Measurements from ENCODE around the gene FGFRL1.

FGFRL1 gene

GRCh38 chr4:986879-987623, 24.4 kb upstream of the FGFRL1 start, which contains the start of gene IDUA:
Gene IDUA, plus strand, starts transcription at chr4:987044. Its CDS starts 41 bp downstream, at chr4:987085.
- peak; percentile 44 to 72 for DNase-seq (ENCODE audit: low read depth in 2 of 2)
- TF ChIP-seq, protein P1, sequence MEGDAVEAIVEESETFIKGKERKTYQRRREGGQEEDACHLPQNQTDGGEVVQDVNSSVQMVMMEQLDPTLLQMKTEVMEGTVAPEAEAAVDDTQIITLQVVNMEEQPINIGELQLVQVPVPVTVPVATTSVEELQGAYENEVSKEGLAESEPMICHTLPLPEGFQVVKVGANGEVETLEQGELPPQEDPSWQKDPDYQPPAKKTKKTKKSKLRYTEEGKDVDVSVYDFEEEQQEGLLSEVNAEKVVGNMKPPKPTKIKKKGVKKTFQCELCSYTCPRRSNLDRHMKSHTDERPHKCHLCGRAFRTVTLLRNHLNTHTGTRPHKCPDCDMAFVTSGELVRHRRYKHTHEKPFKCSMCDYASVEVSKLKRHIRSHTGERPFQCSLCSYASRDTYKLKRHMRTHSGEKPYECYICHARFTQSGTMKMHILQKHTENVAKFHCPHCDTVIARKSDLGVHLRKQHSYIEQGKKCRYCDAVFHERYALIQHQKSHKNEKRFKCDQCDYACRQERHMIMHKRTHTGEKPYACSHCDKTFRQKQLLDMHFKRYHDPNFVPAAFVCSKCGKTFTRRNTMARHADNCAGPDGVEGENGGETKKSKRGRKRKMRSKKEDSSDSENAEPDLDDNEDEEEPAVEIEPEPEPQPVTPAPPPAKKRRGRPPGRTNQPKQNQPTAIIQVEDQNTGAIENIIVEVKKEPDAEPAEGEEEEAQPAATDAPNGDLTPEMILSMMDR (IDR thresholded peaks at IDR 0.05; ENCODE audit: low read depth, low read length) = peak; percentile 28
- peak within 1 kb of the TSS; percentile 63 to 66 for H3K4me3 ChIP-seq (replicated peaks in 1 of 2; ENCODE audit: low read depth in 2 of 2, low read length in 2 of 2)

- TF ChIP-seq, protein P1 (IDR thresholded peaks at IDR 0.05; ENCODE audit: low read depth, low read length) = no peak
- H3K4me3 ChIP-seq (replicated peaks in 1 of 2; ENCODE audit: low read depth in 2 of 2, low read length in 2 of 2) = peak overlapping the region; percentile 63 to 66
- peak; percentile 42 to 61 for DNase-seq (ENCODE audit: low read depth in 2 of 2)
These were observed 23.6 kb upstream of the FGFRL1 start for GRCh38 chr4:987624-988513.

DNA sequence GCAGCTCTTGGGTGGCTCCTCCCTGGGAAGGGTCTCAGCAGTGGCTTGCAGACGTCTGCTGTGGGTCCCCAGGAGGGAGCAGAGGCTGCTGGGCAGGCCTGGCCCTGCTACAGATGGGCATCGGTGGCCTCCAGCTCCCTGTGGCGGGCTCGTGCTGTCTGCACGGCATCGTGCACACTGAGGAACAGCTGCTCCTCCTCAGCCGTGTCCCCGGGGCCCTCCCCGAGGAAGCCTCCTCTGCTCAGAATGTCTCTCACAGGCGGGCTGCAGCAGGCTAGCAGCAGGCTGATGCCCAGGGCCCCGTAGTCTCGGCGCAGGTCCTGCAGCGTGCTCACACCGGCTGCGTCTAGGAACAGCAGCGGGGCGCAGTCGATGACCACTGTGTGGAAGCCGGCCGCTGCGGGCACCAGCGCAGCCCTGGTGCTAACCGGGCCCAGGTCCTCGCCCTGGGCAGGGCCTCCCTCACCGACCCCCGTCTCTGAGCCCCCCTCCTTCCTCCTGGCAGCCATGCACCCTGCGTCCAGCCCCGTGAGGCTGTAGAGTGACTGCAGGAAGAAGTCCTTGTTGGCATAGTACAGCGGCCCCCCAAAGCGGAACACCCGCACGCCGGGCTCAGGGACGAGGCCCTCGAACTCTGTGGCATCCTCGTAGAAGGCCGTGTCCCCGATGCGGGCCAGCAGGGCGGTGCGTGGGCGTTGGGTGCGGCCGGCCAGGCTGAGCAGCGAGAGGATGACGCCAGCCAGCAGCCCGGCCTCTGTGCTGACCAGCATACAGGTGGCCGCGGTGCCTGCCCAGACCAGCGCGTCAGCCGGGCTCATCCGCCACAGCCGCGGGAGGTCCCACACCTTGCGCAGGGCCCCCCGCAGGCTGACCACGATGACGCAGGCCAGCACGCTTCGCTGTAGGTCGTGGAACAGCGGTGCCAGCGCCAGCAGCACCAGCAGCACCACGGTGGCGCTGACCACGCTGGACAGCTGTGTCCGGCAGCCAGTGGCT, 22.4 kb upstream of the FGFRL1 start:
- TF ChIP-seq, protein P1 (IDR thresholded peaks at IDR 0.05; ENCODE audit: low read depth, low read length) = no peak
- H3K4me3 ChIP-seq (replicated peaks in 1 of 2; ENCODE audit: low read depth in 2 of 2, low read length in 2 of 2) = no peak overlapping the region
- DNase-seq (ENCODE audit: low read depth in 2 of 2) = no peak

GRCh38 chr4:989722-990471, 21.5 kb upstream of the FGFRL1 start:
- DNase-seq (ENCODE audit: low read depth in 2 of 2) = no peak
- TF ChIP-seq, protein P1 (IDR thresholded peaks at IDR 0.05; ENCODE audit: low read depth, low read length) = no peak
- no peak overlapping the region for H3K4me3 ChIP-seq (replicated peaks in 1 of 2; ENCODE audit: low read depth in 2 of 2, low read length in 2 of 2)

- no peak overlapping the region for H3K4me3 ChIP-seq (replicated peaks in 1 of 2; ENCODE audit: low read depth in 2 of 2, low read length in 2 of 2)
- DNase-seq (ENCODE audit: low read depth in 2 of 2) = no peak
- TF ChIP-seq, protein P1 (IDR thresholded peaks at IDR 0.05; ENCODE audit: low read depth, low read length) = no peak
These were observed 20.6 kb upstream of the FGFRL1 start for GRCh38 chr4:990746-991367.
